Tibial nerve (tissue), 4 donors: ENCODE data around the gene SGMS2.

Experiments used
- EP300 ChIP-seq, 2 donors: sonication (generic); formaldehyde crosslinking; IDR thresholded peaks; one replicate each; pipeline ENCODE4 v1.6.1; 2017; ENCODE audit warnings: antibody characterized with exemption in 2 of 2, mild to moderate bottlenecking in 1 of 2
- POLR2A ChIP-seq, 2 donors: fragments of 450-650 bp; IDR thresholded peaks; one replicate each; pipeline ENCODE4 v1.6.1; 2017; ENCODE audit warnings: antibody characterized with exemption in 2 of 2, mild to moderate bottlenecking in 2 of 2, moderate library complexity in 2 of 2
- TF ChIP-seq, protein P1 (sequence below), 5 experiments: fragments of 200-600 bp in 3 of 5; fragments of 450-650 bp in 2 of 5; sonication (generic) in 3 of 5; IDR thresholded peaks; one replicate each; pipeline ENCODE4 v1.5.1; 2016 to 2019; ENCODE audit warnings: antibody characterized with exemption in 5 of 5, mild to moderate bottlenecking in 3 of 5, moderate library complexity in 2 of 5

DNA sequence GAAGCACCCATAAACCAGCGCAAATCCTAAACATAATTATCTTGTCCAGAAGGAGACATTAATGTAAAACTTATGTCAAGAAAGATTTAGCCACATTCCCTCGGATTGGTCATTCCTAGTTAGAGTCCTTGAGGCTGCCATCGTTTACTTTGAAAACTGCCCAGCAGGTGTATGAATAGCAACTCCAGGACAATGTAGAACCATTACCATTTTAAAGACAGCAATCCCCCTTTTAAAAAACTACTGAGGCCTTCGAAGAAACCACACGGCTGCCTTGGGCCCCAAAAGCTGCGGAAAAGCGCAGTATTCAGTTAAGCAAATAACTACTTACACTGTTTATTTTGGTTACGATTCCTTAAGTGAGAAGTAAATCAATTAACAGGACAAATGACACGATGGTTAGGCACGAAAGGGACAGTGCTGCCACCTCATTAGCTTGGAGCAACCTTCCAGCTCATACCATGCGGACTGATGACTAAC lies 822 bp upstream of the SGMS2 start:
- TF ChIP-seq, protein P1, sequence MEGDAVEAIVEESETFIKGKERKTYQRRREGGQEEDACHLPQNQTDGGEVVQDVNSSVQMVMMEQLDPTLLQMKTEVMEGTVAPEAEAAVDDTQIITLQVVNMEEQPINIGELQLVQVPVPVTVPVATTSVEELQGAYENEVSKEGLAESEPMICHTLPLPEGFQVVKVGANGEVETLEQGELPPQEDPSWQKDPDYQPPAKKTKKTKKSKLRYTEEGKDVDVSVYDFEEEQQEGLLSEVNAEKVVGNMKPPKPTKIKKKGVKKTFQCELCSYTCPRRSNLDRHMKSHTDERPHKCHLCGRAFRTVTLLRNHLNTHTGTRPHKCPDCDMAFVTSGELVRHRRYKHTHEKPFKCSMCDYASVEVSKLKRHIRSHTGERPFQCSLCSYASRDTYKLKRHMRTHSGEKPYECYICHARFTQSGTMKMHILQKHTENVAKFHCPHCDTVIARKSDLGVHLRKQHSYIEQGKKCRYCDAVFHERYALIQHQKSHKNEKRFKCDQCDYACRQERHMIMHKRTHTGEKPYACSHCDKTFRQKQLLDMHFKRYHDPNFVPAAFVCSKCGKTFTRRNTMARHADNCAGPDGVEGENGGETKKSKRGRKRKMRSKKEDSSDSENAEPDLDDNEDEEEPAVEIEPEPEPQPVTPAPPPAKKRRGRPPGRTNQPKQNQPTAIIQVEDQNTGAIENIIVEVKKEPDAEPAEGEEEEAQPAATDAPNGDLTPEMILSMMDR (IDR thresholded peaks at IDR 0.05), result no peak
- no peak for TF ChIP-seq POLR2A (IDR thresholded peaks at IDR 0.05)
- TF ChIP-seq EP300 (IDR thresholded peaks at IDR 0.05), result no peak
